Measurements from ENCODE around the gene CSAD. TPM values are rescaled to one million over a fixed set of nuclear protein-coding genes. Genes with fewer than 3 reads are reported as not detected.
"Not testable (repeated sequence)": the region's sequence is repeated elsewhere in the genome, so short reads cannot be mapped to it uniquely, and the experiment has no call there.

CSAD gene
- total and polyA plus RNA-seq, 2 experiments from 2014 or later = 3.2 to 7.1 TPM

DNA sequence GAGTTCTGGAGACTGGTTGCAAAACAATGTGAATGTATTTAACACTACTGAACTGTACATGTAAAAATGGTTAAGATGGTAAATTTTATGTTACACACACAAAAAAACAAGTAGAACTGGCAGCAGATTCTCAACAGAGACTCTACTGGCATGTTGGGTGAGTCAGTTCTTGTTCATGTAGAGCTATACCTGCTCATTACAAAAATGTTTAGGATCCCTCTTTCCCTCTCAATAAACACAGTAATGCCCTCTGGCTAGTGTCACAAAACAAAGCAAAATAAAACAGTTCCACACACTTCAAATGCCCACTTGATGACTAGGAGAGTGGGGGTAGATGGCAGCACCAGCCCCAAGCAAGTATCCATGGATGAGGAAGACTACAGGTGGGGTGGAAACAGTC is 13.9 kb downstream of the CSAD start:
- Mint-ChIP-seq H3K4me3 (no peak overlapping the region), H3K27ac (no peak overlapping the region), H3K9me3 (no peaks in the 10 kb centered on the region), H3K27me3 (ENCODE audit: insufficient read depth, low read depth, poor library complexity) (peaks cover 22% of the 10 kb centered on the region), H3K4me1 (peaks cover 10% of the 10 kb centered on the region), H3K36me3 (ENCODE audit: low read depth) (peaks cover under 1% of the 10 kb centered on the region; the same call in 1 of the 3 replicates)
- DNase-seq (ENCODE audit: low spot score) (no peak), ATAC-seq (no peak)
- H2AFZ ChIP-seq = no peak overlapping the region
- H3F3A ChIP-seq (replicated peaks; ENCODE audit: low read depth) = no peaks in the 10 kb centered on the region
- no peaks in the 10 kb centered on the region for H3K36me3 ChIP-seq (ENCODE audit: insufficient read depth)
- no peak overlapping the region for H3K4me3 ChIP-seq
- peaks cover 37% of the 10 kb centered on the region for H3K27me3 ChIP-seq (ENCODE audit: insufficient read depth)
- H3K4me2 ChIP-seq = no peak overlapping the region
- no peaks in the 10 kb centered on the region for H3K4me1 ChIP-seq (ENCODE audit: insufficient read depth)
- TF ChIP-seq ZNF114 (CRISPR knock-in tag; IDR thresholded peaks at IDR 0.05) (no peak), JUNB (IDR thresholded peaks at IDR 0.05; ENCODE audit: unreplicated experiment) (no peak), STAT1 (IDR thresholded peaks at IDR 0.05; ENCODE audit: unreplicated experiment) (no peak), EZH2phosphoT487 (IDR thresholded peaks at IDR 0.05; ENCODE audit: unreplicated experiment) (no peak), CREB1 (CRISPR knock-in tag; IDR thresholded peaks at IDR 0.05; ENCODE audit: low read depth) (no peak), EZH2 (IDR thresholded peaks at IDR 0.05; ENCODE audit: low read depth, unreplicated experiment) (no peak)
- TF ChIP-seq, protein P1, sequence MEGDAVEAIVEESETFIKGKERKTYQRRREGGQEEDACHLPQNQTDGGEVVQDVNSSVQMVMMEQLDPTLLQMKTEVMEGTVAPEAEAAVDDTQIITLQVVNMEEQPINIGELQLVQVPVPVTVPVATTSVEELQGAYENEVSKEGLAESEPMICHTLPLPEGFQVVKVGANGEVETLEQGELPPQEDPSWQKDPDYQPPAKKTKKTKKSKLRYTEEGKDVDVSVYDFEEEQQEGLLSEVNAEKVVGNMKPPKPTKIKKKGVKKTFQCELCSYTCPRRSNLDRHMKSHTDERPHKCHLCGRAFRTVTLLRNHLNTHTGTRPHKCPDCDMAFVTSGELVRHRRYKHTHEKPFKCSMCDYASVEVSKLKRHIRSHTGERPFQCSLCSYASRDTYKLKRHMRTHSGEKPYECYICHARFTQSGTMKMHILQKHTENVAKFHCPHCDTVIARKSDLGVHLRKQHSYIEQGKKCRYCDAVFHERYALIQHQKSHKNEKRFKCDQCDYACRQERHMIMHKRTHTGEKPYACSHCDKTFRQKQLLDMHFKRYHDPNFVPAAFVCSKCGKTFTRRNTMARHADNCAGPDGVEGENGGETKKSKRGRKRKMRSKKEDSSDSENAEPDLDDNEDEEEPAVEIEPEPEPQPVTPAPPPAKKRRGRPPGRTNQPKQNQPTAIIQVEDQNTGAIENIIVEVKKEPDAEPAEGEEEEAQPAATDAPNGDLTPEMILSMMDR (conservative IDR thresholded peaks at IDR 0.05; ENCODE audit: low read depth in 2 of 2) = no peak
- TF ChIP-seq, protein P2, sequence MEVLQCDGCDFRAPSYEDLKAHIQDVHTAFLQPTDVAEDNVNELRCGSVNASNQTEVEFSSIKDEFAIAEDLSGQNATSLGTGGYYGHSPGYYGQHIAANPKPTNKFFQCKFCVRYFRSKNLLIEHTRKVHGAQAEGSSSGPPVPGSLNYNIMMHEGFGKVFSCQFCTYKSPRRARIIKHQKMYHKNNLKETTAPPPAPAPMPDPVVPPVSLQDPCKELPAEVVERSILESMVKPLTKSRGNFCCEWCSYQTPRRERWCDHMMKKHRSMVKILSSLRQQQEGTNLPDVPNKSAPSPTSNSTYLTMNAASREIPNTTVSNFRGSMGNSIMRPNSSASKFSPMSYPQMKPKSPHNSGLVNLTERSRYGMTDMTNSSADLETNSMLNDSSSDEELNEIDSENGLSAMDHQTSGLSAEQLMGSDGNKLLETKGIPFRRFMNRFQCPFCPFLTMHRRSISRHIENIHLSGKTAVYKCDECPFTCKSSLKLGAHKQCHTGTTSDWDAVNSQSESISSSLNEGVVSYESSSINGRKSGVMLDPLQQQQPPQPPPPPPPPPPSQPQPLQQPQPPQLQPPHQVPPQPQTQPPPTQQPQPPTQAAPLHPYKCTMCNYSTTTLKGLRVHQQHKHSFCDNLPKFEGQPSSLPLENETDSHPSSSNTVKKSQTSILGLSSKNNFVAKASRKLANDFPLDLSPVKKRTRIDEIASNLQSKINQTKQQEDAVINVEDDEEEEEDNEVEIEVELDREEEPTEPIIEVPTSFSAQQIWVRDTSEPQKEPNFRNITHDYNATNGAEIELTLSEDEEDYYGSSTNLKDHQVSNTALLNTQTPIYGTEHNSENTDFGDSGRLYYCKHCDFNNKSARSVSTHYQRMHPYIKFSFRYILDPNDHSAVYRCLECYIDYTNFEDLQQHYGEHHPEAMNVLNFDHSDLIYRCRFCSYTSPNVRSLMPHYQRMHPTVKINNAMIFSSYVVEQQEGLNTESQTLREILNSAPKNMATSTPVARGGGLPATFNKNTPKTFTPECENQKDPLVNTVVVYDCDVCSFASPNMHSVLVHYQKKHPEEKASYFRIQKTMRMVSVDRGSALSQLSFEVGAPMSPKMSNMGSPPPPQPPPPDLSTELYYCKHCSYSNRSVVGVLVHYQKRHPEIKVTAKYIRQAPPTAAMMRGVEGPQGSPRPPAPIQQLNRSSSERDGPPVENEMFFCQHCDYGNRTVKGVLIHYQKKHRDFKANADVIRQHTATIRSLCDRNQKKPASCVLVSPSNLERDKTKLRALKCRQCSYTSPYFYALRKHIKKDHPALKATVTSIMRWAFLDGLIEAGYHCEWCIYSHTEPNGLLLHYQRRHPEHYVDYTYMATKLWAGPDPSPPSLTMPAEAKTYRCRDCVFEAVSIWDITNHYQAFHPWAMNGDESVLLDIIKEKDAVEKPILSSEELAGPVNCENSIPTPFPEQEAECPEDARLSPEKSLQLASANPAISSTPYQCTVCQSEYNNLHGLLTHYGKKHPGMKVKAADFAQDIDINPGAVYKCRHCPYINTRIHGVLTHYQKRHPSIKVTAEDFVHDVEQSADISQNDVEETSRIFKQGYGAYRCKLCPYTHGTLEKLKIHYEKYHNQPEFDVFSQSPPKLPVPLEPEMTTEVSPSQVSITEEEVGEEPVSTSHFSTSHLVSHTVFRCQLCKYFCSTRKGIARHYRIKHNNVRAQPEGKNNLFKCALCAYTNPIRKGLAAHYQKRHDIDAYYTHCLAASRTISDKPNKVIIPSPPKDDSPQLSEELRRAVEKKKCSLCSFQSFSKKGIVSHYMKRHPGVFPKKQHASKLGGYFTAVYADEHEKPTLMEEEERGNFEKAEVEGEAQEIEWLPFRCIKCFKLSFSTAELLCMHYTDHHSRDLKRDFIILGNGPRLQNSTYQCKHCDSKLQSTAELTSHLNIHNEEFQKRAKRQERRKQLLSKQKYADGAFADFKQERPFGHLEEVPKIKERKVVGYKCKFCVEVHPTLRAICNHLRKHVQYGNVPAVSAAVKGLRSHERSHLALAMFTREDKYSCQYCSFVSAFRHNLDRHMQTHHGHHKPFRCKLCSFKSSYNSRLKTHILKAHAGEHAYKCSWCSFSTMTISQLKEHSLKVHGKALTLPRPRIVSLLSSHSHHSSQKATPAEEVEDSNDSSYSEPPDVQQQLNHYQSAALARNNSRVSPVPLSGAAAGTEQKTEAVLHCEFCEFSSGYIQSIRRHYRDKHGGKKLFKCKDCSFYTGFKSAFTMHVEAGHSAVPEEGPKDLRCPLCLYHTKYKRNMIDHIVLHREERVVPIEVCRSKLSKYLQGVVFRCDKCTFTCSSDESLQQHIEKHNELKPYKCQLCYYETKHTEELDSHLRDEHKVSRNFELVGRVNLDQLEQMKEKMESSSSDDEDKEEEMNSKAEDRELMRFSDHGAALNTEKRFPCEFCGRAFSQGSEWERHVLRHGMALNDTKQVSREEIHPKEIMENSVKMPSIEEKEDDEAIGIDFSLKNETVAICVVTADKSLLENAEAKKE (CRISPR knock-in tag; IDR thresholded peaks at IDR 0.05) = no peak
- H3K27ac ChIP-seq (ENCODE audit: low read depth) = no peak overlapping the region
- no peaks in the 10 kb centered on the region for H3K9me2 ChIP-seq (ENCODE audit: insufficient read depth)
- no peaks in the 10 kb centered on the region for H3K79me2 ChIP-seq (replicated peaks; ENCODE audit: insufficient read depth)
- H4K20me1 ChIP-seq (replicated peaks; ENCODE audit: insufficient read depth) = no peaks in the 10 kb centered on the region; the same call in none of the 2 replicates

DNA sequence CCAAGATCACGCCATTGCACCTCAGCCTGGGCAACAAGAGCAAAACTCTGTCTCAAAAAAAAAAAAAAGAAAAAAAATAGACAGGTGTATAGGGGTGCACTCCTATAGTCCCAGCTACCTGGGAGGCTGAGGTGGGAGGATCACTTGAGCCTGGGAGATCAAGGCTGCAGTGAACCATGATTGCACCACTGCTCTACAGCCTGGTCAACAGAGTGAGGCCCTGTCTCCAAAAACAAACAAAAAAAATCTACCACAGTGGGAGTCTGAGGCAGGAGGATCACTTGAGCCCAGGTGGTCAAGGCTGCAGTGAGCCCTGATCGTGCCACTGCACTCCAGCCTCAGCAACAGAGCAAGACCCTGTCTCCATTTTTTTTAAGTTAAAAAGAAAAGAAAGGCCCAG is 17.7 kb downstream of the CSAD start:
- H3K79me2 ChIP-seq (replicated peaks; ENCODE audit: insufficient read depth); H3F3A ChIP-seq (replicated peaks; ENCODE audit: low read depth); H3K9me2 ChIP-seq (ENCODE audit: insufficient read depth); H4K20me1 ChIP-seq (replicated peaks; ENCODE audit: insufficient read depth); H3K36me3 ChIP-seq (ENCODE audit: insufficient read depth); H3K36me3 Mint-ChIP-seq (ENCODE audit: low read depth); H3K4me1 ChIP-seq (ENCODE audit: insufficient read depth); H3K4me3 Mint-ChIP-seq; H3K27ac ChIP-seq (ENCODE audit: low read depth); H3K9me3 Mint-ChIP-seq; H3K4me2 ChIP-seq; H2AFZ ChIP-seq; H3K4me3 ChIP-seq; H3K27ac Mint-ChIP-seq; ATAC-seq: not testable (repeated sequence)
- peak; percentile 26 for DNase-seq (ENCODE audit: low spot score)
- Mint-ChIP-seq H3K27me3 (ENCODE audit: insufficient read depth, low read depth, poor library complexity) (peaks cover 25% of the 10 kb centered on the region), H3K4me1 (peaks cover 11% of the 10 kb centered on the region)
- H3K27me3 ChIP-seq (ENCODE audit: insufficient read depth) = peaks cover 36% of the 10 kb centered on the region
